ENCODE results near the gene NLK. TPM values are rescaled to one million over a fixed set of nuclear protein-coding genes. Genes with fewer than 3 reads are reported as not detected.

NLK gene
- total and polyA plus RNA-seq, 2 of the 13 experiments (the other 11 are each of a cell fraction or from before 2014, with no cell fraction given), result 13.4 to 14.6 TPM

- CTCF ChIA-PET (ENCODE audit: low intra/inter-chr PET ratio, low total read pairs), result no interaction called here
- Histone ChIP-seq H3K9ac (ENCODE audit: insufficient read depth, low read depth, low read length) (no peak overlapping the region), H3K27me3 (ENCODE audit: control insufficient read depth in 1 of 2, insufficient read depth in 2 of 2, low read length in 2 of 2) (no peaks in the 10 kb centered on the region), H3K36me3 (replicated peaks in 1 of 2; ENCODE audit: control insufficient read depth in 1 of 2, insufficient read depth in 2 of 2, low read length in 2 of 2) (no peaks in the 10 kb centered on the region), H3K27ac (ENCODE audit: extremely low read length, insufficient read depth, low read length) (no peak overlapping the region), H2AFZ (ENCODE audit: low read length) (no peak overlapping the region), H3K4me3 (replicated peaks in 1 of 3; ENCODE audit: insufficient read depth in 1 of 3, low read depth in 2 of 3, low read length in 3 of 3) (no peak overlapping the region), H3K4me1 (ENCODE audit: insufficient read depth, low read length) (no peaks in the 10 kb centered on the region), H3K79me2 (ENCODE audit: insufficient read depth, low read length) (no peaks in the 10 kb centered on the region), H4K20me1 (ENCODE audit: insufficient read depth, low read length) (no peaks in the 10 kb centered on the region), H3K9me3 (ENCODE audit: low read length) (no peaks in the 10 kb centered on the region), H3K4me2 (ENCODE audit: low read depth, low read length) (no peak overlapping the region)
- intact Hi-C loops (cut with micrococcal nuclease; ENCODE audit: unreplicated experiment) (no loop called here), in situ Hi-C loops (cut with HindIII; ENCODE audit: extremely low pct_ligation_motif_present, low pct_unique_long_range_greater_than_20kb) (no loop called here)
- TF ChIP-seq DPF2 (CRISPR knock-in tag; IDR thresholded peaks at IDR 0.05; ENCODE audit: borderline replicate concordance, low read depth), result no peak
- TF ChIP-seq MBD4 (IDR thresholded peaks at IDR 0.05; ENCODE audit: borderline replicate concordance, low read length), result no peak
- TF ChIP-seq ZNF451 (CRISPR knock-in tag; IDR thresholded peaks at IDR 0.05), result no peak
- TF ChIP-seq ZMYM2 (CRISPR knock-in tag; IDR thresholded peaks at IDR 0.05), result no peak
- TF ChIP-seq REST (IDR thresholded peaks at IDR 0.05; ENCODE audit: borderline replicate concordance in 1 of 2, low read depth in 1 of 2, low read length in 2 of 2), result no peak
- TF ChIP-seq ZNF781 (CRISPR knock-in tag; IDR thresholded peaks at IDR 0.05; ENCODE audit: borderline replicate concordance, not compliant biosample characterization), result no peak
- no peak for TF ChIP-seq MAFF (IDR thresholded peaks at IDR 0.05; ENCODE audit: low read depth, low read length)
- TF ChIP-seq ZNF33B (CRISPR knock-in tag; IDR thresholded peaks at IDR 0.05), result no peak
- no peak for TF ChIP-seq UBTF (CRISPR knock-in tag; IDR thresholded peaks at IDR 0.05)
- no peak for TF ChIP-seq HIVEP1 (CRISPR knock-in tag; IDR thresholded peaks at IDR 0.05)
- TF ChIP-seq TMF1 (CRISPR knock-in tag; IDR thresholded peaks at IDR 0.05; ENCODE audit: low read depth), result no peak
- no peak for TF ChIP-seq SETDB1 (CRISPR knock-in tag; IDR thresholded peaks at IDR 0.05; ENCODE audit: borderline replicate concordance)
- BruUV-seq (replicated peaks), result no TSS peak
- DNase-seq (ENCODE audit: low spot score) (no peak), ATAC-seq (no peak), FAIRE-seq (no peak)
- POLR2A ChIA-PET, result no interaction called here
- WGBS (ENCODE audit: low lambda C conversion rate), result 5% methylated on average over 1 of the region's 1 CpG
Observed at GRCh38 chr17:27994586-27994985, 47.9 kb upstream of the NLK start.
